Keratinocyte (primary cell): ENCODE data around the gene TRPV4. TPM values are rescaled to one million over a fixed set of nuclear protein-coding genes. Genes with fewer than 3 reads are reported as not detected.

Experiments
- DNase-seq: peaks from one replicate; pipeline ENCODE4 v3.0.0-alpha.2; 2011; ENCODE audit warnings: low read depth, missing footprints, low spot score
- FAIRE-seq: peaks from 2 replicates; lab custom pipeline; 2011; peaks lifted over from hg19 to GRCh38; lab: Jason Lieb, UNC
- H2AFZ ChIP-seq: 2 replicates; pipeline ENCODE4 v1.6.0; 2012; ENCODE audit warnings: low read length, control low read depth, inconsistent platforms; ENCODE audit not compliant: control insufficient read depth
- H3K27ac ChIP-seq: 2 replicates; pipeline ENCODE4 v1.5.1; 2011; ENCODE audit warnings: low read length; ENCODE audit not compliant: control insufficient read depth, insufficient read depth
- H3K27me3 ChIP-seq: 3 replicates; pipeline ENCODE4 v1.6.0; 2011; ENCODE audit warnings: low read length; ENCODE audit not compliant: control insufficient read depth, insufficient read depth; ENCODE audit errors: extremely low read depth
- H3K36me3 ChIP-seq, 2 experiments: 2 replicates in 1 of 2; 3 replicates in 1 of 2; pipeline ENCODE4 v1.5.1; 2011; ENCODE audit warnings: low read length in 2 of 2, mild to moderate bottlenecking in 1 of 2; ENCODE audit not compliant: control insufficient read depth in 2 of 2, insufficient read depth in 2 of 2; ENCODE audit errors: extremely low read depth in 1 of 2
- H3K4me1 ChIP-seq: 3 replicates; pipeline ENCODE4 v1.5.1; 2011; ENCODE audit warnings: low read length; ENCODE audit not compliant: control insufficient read depth, insufficient read depth; ENCODE audit errors: extremely low read depth
- H3K4me2 ChIP-seq: 3 replicates; pipeline ENCODE4 v1.6.0; 2011; ENCODE audit warnings: low read depth, low read length; ENCODE audit not compliant: control insufficient read depth, insufficient read depth; ENCODE audit errors: extremely low read depth
- H3K4me3 ChIP-seq, 3 experiments: fragments of 200-600 bp in 1 of 3; sonication (generic) in 1 of 3; 2 replicates in 2 of 3; 3 replicates in 1 of 3; pipeline ENCODE4 v1.5.1; 2011 to 2016; ENCODE audit warnings: low read length in 3 of 3, mild to moderate bottlenecking in 3 of 3, control low read depth in 2 of 3, inconsistent platforms in 1 of 3, low read depth in 1 of 3, mixed read lengths in 1 of 3, mixed run types in 1 of 3, moderate library complexity in 1 of 3; ENCODE audit not compliant: control insufficient read depth in 2 of 3, insufficient read depth in 2 of 3; ENCODE audit errors: extremely low read depth in 1 of 3
- H3K79me2 ChIP-seq: 2 replicates; pipeline ENCODE4 v1.6.0; 2012; ENCODE audit warnings: low read length; ENCODE audit not compliant: control insufficient read depth, insufficient read depth
- H3K9ac ChIP-seq: 3 replicates; pipeline ENCODE4 v1.6.0; 2011; ENCODE audit warnings: low read length; ENCODE audit not compliant: control insufficient read depth, insufficient read depth; ENCODE audit errors: extremely low read depth
- H3K9me1 ChIP-seq: 3 replicates; pipeline ENCODE4 v1.6.0; 2011; ENCODE audit warnings: low read length; ENCODE audit not compliant: control insufficient read depth, insufficient read depth; ENCODE audit errors: extremely low read depth
- H3K9me3 ChIP-seq: 2 replicates; pipeline ENCODE4 v1.5.1; 2012; ENCODE audit warnings: low read depth, low read length; ENCODE audit not compliant: control insufficient read depth
- H4K20me1 ChIP-seq: 3 replicates; pipeline ENCODE4 v1.6.0; 2011; ENCODE audit warnings: low read length; ENCODE audit not compliant: control insufficient read depth, insufficient read depth; ENCODE audit errors: extremely low read depth
- EZH2 ChIP-seq: IDR thresholded peaks from one replicate; pipeline ENCODE4 v1.6.1; 2012; ENCODE audit warnings: inconsistent platforms, mild to moderate bottlenecking, low read length, moderate library complexity
- dilution Hi-C: fragments of 300-500 bp; cut with MboI; formaldehyde crosslinking; loops from one replicate; pipeline ENCODE4 v1.7.0; 2020; ENCODE audit warnings: low sequenced_read_pairs; ENCODE audit not compliant: extremely low pct_ligation_motif_present
- polyA plus RNA-seq, 5 experiments: library from polyadenylated mRNA; depleted of rRNA in 3 of 5; stranded (reverse) in 3 of 5; stranded (forward) in 1 of 5; unstranded in 1 of 5; fragments of >200 nt; gene quantifications; 1 replicate in 1 of 5; 2 replicates in 3 of 5; 3 replicates in 1 of 5; pipeline versions ENCODE4 v1.2.1 to v1.2.3, GENCODE V29; 2011 to 2012; ENCODE audit warnings: missing spikeins in 2 of 5, low read depth in 1 of 5, low replicate concordance in 1 of 5
- TF ChIP-seq, protein P1 (sequence below), 3 experiments: IDR thresholded peaks in 1 of 3; conservative IDR thresholded peaks in 1 of 3; optimal IDR thresholded peaks in 1 of 3; 2 replicates in 2 of 3; 3 replicates in 1 of 3; pipeline versions ENCODE3 to v1.5.1; 2011; ENCODE audit warnings: low read length in 3 of 3, mild to moderate bottlenecking in 3 of 3, moderate library complexity in 2 of 3, control low read depth in 1 of 3, inconsistent platforms in 1 of 3; ENCODE audit not compliant: insufficient read depth in 2 of 3; ENCODE audit errors: extremely low read depth in 1 of 3

Gene TRPV4
- polyA plus RNA-seq, 1 donor (not counting 4 experiments of a cell fraction or from before 2014, with no cell fraction given) = 0.46 TPM

DNA sequence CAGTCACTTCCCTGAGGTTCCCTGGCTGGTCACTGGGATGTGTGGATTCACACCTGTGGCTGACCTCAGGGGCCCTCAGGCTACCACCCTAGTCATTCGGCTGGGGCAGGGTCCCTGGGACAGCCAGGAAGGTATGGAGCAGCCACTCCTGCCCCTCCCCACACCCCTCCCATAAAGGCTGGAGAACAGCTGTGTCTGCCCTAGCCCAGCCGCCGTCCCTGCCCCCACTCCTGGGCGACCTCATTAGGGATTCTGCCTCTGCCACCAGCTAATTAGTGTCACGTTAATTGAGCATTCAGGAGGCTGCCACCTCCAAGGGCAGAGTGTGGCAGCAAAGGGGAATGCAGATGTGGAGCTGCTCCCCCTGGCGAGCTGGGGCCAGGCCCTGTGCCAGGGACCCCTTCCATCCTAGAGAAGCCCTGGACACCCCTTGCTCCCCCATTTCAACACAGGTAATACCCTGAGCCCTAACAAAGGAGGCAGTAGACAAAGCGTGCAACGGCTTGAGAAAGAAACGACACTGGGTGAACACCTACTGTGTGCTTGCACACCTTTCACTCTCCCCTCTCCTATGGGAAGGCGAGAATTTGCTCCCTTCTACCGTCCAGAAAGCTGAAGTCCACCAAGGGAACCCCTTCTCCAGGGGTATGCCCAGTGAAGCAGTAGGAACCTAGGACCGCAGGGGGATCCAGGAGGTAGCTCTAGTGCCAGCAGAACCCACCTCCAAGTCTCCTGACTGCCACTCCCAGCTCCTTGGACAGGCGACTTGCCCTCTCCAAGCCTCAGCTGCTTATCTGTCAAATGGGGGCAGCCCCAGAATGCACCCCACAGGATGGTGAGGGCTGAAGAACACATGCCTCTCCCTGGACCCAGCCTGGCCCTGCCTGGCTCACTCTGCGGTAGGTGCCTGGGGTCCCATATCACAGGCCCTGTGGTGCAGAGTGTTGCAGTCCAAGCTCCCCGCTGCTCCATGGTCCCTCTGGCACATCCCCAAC, 74.5 kb downstream of the TRPV4 start:
- no peak overlapping the region for H3K9ac ChIP-seq
- DNase-seq = no peak
- dilution Hi-C loops = no loop called here
- H3K36me3 ChIP-seq = no peaks in the 10 kb centered on the region
- no peaks in the 10 kb centered on the region for H3K9me1 ChIP-seq
- FAIRE-seq = no peak
- no peak overlapping the region for H3K4me3 ChIP-seq
- no peaks in the 10 kb centered on the region for H4K20me1 ChIP-seq
- H3K79me2 ChIP-seq = no peaks in the 10 kb centered on the region
- no peaks in the 10 kb centered on the region for H3K27me3 ChIP-seq
- H3K9me3 ChIP-seq = peaks cover 4% of the 10 kb centered on the region
- no peak overlapping the region for H3K27ac ChIP-seq
- no peaks in the 10 kb centered on the region for H3K4me1 ChIP-seq
- H3K4me2 ChIP-seq = no peak overlapping the region
- TF ChIP-seq EZH2 = no peak
- TF ChIP-seq, protein P1, sequence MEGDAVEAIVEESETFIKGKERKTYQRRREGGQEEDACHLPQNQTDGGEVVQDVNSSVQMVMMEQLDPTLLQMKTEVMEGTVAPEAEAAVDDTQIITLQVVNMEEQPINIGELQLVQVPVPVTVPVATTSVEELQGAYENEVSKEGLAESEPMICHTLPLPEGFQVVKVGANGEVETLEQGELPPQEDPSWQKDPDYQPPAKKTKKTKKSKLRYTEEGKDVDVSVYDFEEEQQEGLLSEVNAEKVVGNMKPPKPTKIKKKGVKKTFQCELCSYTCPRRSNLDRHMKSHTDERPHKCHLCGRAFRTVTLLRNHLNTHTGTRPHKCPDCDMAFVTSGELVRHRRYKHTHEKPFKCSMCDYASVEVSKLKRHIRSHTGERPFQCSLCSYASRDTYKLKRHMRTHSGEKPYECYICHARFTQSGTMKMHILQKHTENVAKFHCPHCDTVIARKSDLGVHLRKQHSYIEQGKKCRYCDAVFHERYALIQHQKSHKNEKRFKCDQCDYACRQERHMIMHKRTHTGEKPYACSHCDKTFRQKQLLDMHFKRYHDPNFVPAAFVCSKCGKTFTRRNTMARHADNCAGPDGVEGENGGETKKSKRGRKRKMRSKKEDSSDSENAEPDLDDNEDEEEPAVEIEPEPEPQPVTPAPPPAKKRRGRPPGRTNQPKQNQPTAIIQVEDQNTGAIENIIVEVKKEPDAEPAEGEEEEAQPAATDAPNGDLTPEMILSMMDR (optimal IDR thresholded peaks at IDR 0.05 in 1 of 3, IDR thresholded peaks at IDR 0.05 in 1 of 3, conservative IDR thresholded peaks at IDR 0.05 in 1 of 3; ENCODE audit: extremely low read depth in 1 of 3, insufficient read depth in 2 of 3, low read length in 3 of 3) = no peak
- H2AFZ ChIP-seq = no peak overlapping the region

DNA sequence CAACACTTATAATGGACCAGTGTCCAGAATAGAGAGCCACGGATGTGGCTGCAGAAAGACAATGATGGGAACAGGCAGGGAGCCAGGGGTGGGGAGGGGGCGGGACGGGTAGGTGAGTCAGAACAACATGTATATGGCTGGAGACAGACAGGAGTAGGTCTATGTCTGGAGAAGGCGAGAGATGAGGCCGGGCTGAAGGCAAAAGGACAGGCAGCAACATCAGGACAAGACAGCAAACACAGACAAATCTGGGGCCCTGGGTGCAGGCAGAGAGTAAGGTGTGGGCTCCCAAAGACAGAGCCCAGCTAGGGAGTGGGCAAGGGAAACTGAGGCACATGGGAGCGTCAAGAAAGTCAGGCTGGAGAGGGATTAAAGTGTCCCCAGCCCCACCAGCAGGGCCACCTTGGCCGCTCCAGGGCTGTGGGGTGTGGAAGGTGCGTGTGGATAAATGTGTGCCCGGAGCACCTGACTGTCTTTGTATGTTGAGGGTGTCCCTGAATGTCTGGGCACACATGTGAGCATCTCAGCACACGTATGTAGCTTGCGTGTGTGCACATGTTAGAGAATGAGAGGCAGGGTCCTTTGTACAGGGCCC, 75.4 kb downstream of the TRPV4 start:
- FAIRE-seq = no peak
- dilution Hi-C loops = no loop called here

More for the DNA sequence above, 75.4 kb downstream of the TRPV4 start:
- Histone ChIP-seq H3K4me1 (no peaks in the 10 kb centered on the region), H4K20me1 (no peaks in the 10 kb centered on the region), H3K27ac (no peak overlapping the region), H3K79me2 (no peaks in the 10 kb centered on the region), H3K4me3 (no peak overlapping the region), H3K27me3 (no peaks in the 10 kb centered on the region), H2AFZ (no peak overlapping the region), H3K4me2 (no peak overlapping the region), H3K36me3 (no peaks in the 10 kb centered on the region), H3K9ac (no peak overlapping the region), H3K9me1 (no peaks in the 10 kb centered on the region), H3K9me3 (peaks cover 2% of the 10 kb centered on the region)
- TF ChIP-seq EZH2 = no peak
- TF ChIP-seq, protein P1 (optimal IDR thresholded peaks at IDR 0.05 in 1 of 3, IDR thresholded peaks at IDR 0.05 in 1 of 3, conservative IDR thresholded peaks at IDR 0.05 in 1 of 3; ENCODE audit: extremely low read depth in 1 of 3, insufficient read depth in 2 of 3, low read length in 3 of 3) = no peak
- DNase-seq = no peak
